Measurements from ENCODE around the gene SVBP. TPM values are rescaled to one million over a fixed set of nuclear protein-coding genes. Genes with fewer than 3 reads are reported as not detected.
A peak's percentile ranks its signal among the peaks of the same experiment; 100 is the strongest.

Gene SVBP
- total RNA-seq, 1 donor from 2014 or later = 15.7 TPM

- DNase-seq (ENCODE audit: low read depth in 2 of 2) = peak; percentile 48 to 85
Observed at GRCh38 chr1:42765832-42766740, 51.1 kb downstream of the SVBP start.

- DNase-seq (ENCODE audit: low read depth in 2 of 2) = no peak
Observed at GRCh38 chr1:42765269-42765668, 51.9 kb downstream of the SVBP start.

GRCh38 chr1:42762269-42762668 is 54.9 kb downstream of the SVBP start:
- peak in 1 of 2 donors; percentile 18 for DNase-seq (ENCODE audit: low read depth in 2 of 2)

GRCh38 chr1:42761567-42761966 is 55.6 kb downstream of the SVBP start:
- no peak for DNase-seq (ENCODE audit: low read depth in 2 of 2)

- no peak for DNase-seq (ENCODE audit: low read depth in 2 of 2)
Observed at GRCh38 chr1:42759114-42759513, 58.1 kb downstream of the SVBP start.

GRCh38 chr1:42758641-42759040 is 58.6 kb downstream of the SVBP start:
- no peak for DNase-seq (ENCODE audit: low read depth in 2 of 2)

- DNase-seq (ENCODE audit: low read depth in 2 of 2) = no peak
Observed at GRCh38 chr1:42757892-42758275, 59.3 kb downstream of the SVBP start.

Other genes starting within 250 kb of the SVBP start
- gene PPIH, start 159.0 kb downstream of the SVBP start, total RNA-seq = 14.9 and 23.2 TPM in 2 replicates
- gene YBX1, start 135.0 kb downstream of the SVBP start, total RNA-seq = 498 and 513 TPM in 2 replicates
- not detected in 2 replicates for gene CLDN19, start 77.2 kb downstream of the SVBP start, total RNA-seq
- 67.0 and 103 TPM in 2 replicates for gene P3H1, start 50.4 kb downstream of the SVBP start, total RNA-seq
- gene C1orf50, start 50.1 kb downstream of the SVBP start, total RNA-seq = 3.2 and 3.7 TPM in 2 replicates
- gene TMEM269, start 32.4 kb downstream of the SVBP start, total RNA-seq = under 0.01 TPM in 1 of 2 replicates, not detected in the other
- 6.0 and 7.6 TPM in 2 replicates for gene ERMAP, start 275 bp downstream of the SVBP start, total RNA-seq
- 5.3 and 7.5 TPM in 2 replicates for gene ZNF691, start 29.2 kb upstream of the SVBP start, total RNA-seq
- 10.4 and 14.3 TPM in 2 replicates for gene SLC2A1, start 141.5 kb upstream of the SVBP start, total RNA-seq

Data from dermis microvascular lymphatic vessel endothelial cell (primary cell).